H1 (cell line): ENCODE data around the gene TMEM273. TPM values are rescaled to one million over a fixed set of nuclear protein-coding genes. Genes with fewer than 3 reads are reported as not detected.

ENCODE experiments used
- CTCF ChIA-PET: fragments of 300-600 bp; sonication (Branson Sonifier 250); formaldehyde crosslinking; loops from one replicate; lab custom pipeline; 2021; ENCODE audit not compliant: partially characterized antibody; lab: Charles Lee
- POLR2A ChIA-PET: fragments of 300-600 bp; sonication (Branson Sonifier 250); formaldehyde crosslinking; loops from one replicate; lab custom pipeline; 2021; ENCODE audit warnings: inconsistent platforms; ENCODE audit not compliant: partially characterized antibody; lab: Charles Lee
- DNase-seq, 2 experiments: peaks; one replicate each; pipeline versions ENCODE4 v3.0.0 to v3.0.0-alpha.2; 2010 to 2022; ENCODE audit warnings: low spot score in 2 of 2, low read depth in 1 of 2, mixed read lengths in 1 of 2
- FAIRE-seq: peaks from 2 replicates; lab custom pipeline; 2011; peaks lifted over from hg19 to GRCh38; lab: Jason Lieb, UNC
- H2AFZ ChIP-seq: 2 replicates; pipeline ENCODE4 v1.8.1; 2012; ENCODE audit warnings: low read length, inconsistent platforms
- H2AK5ac ChIP-seq: 2 replicates; pipeline ENCODE4 v1.6.1; 2013; ENCODE audit warnings: low read depth, low read length
- H2BK120ac ChIP-seq: replicated peaks from 2 replicates; pipeline ENCODE3; 2013; ENCODE audit warnings: low read depth, low read length, inconsistent platforms
- H2BK12ac ChIP-seq: 2 replicates; pipeline ENCODE4 v1.6.1; 2013; ENCODE audit warnings: low read depth, low read length
- H2BK15ac ChIP-seq: 2 replicates; pipeline ENCODE4 v1.6.1; 2013; ENCODE audit warnings: low read length
- H2BK20ac ChIP-seq: 2 replicates; pipeline ENCODE4 v1.6.1; 2013; ENCODE audit warnings: low read length
- H2BK5ac ChIP-seq: 2 replicates; pipeline ENCODE4 v1.6.1; 2013; ENCODE audit warnings: low read depth, low read length
- H3K14ac ChIP-seq: 2 replicates; pipeline ENCODE4 v1.6.1; 2013; ENCODE audit warnings: inconsistent platforms; ENCODE audit not compliant: insufficient read length
- H3K18ac ChIP-seq: 2 replicates; pipeline ENCODE4 v1.6.1; 2013; ENCODE audit warnings: low read length; ENCODE audit errors: extremely low read depth
- H3K23ac ChIP-seq: 2 replicates; pipeline ENCODE4 v1.6.1; 2013; ENCODE audit warnings: inconsistent platforms; ENCODE audit not compliant: insufficient read length
- H3K23me2 ChIP-seq: 2 replicates; pipeline ENCODE4 v1.6.1; 2013; ENCODE audit warnings: low read depth, low read length
- H3K27ac ChIP-seq: 2 replicates; pipeline ENCODE4 v1.6.1; 2011; ENCODE audit warnings: low read depth, low read length, inconsistent platforms
- H3K27me3 ChIP-seq, 4 experiments: replicated peaks in 1 of 4; 1 replicate in 1 of 4; 2 replicates in 3 of 4; pipeline versions ENCODE4 v1.6.1 to v1.8.1; 2011 to 2013; ENCODE audit warnings: low read length in 3 of 4, mild to moderate bottlenecking in 3 of 4, inconsistent platforms in 2 of 4, mixed read lengths in 2 of 4, moderate library complexity in 1 of 4; ENCODE audit not compliant: control insufficient read depth in 3 of 4, insufficient read depth in 3 of 4; ENCODE audit errors: extremely low read depth in 1 of 4
- H3K36me3 ChIP-seq, 4 experiments: 2 replicates each; pipeline versions ENCODE4 v1.6.1 to v1.8.1; 2011 to 2013; ENCODE audit warnings: mild to moderate bottlenecking in 4 of 4, low read length in 3 of 4, moderate library complexity in 2 of 4, control low read depth in 1 of 4, inconsistent platforms in 1 of 4; ENCODE audit not compliant: insufficient read depth in 4 of 4, control insufficient read depth in 2 of 4
- H3K4ac ChIP-seq: replicated peaks from 2 replicates; pipeline ENCODE3; 2013; ENCODE audit warnings: low read length, low read depth, mixed read lengths, inconsistent platforms; ENCODE audit not compliant: insufficient read length
- H3K4me1 ChIP-seq, 4 experiments: replicated peaks in 1 of 4; 1 replicate in 1 of 4; 2 replicates in 3 of 4; pipeline versions ENCODE4 v1.6.1 to v1.8.1; 2011 to 2013; ENCODE audit warnings: low read length in 3 of 4, inconsistent platforms in 2 of 4, mixed read lengths in 1 of 4; ENCODE audit not compliant: insufficient read depth in 4 of 4, control insufficient read depth in 3 of 4
- H3K4me2 ChIP-seq, 2 experiments: 2 replicates each; pipeline versions ENCODE4 v1.6.1 to v1.8.1; 2011 to 2013; ENCODE audit warnings: low read depth in 2 of 2, low read length in 2 of 2, control low read depth in 1 of 2, inconsistent platforms in 1 of 2, mild to moderate bottlenecking in 1 of 2; ENCODE audit not compliant: insufficient read depth in 1 of 2
- H3K4me3 ChIP-seq, 4 experiments: fragments of 200-600, 300-600 bp in 1 of 4; sonication (generic), shearing (Covaris generic), sonication (Bioruptor Twin) in 1 of 4; 2 replicates each; pipeline versions ENCODE4 v1.5.1 to v1.8.1; 2011 to 2016; ENCODE audit warnings: low read length in 4 of 4, low read depth in 3 of 4, control low read depth in 2 of 4, inconsistent platforms in 2 of 4, mild to moderate bottlenecking in 2 of 4, mixed read lengths in 1 of 4, moderate library complexity in 1 of 4; ENCODE audit not compliant: insufficient read depth in 2 of 4; ENCODE audit errors: extremely low read depth in 1 of 4
- H3K56ac ChIP-seq: replicated peaks from 2 replicates; pipeline ENCODE3; 2013; ENCODE audit warnings: low read depth, mild to moderate bottlenecking, mixed read lengths, low read length, inconsistent platforms; ENCODE audit not compliant: insufficient read length
- H3K79me1 ChIP-seq: 2 replicates; pipeline ENCODE4 v1.6.1; 2013; ENCODE audit warnings: low read depth, low read length, control low read depth
- H3K79me2 ChIP-seq, 2 experiments: 2 replicates each; pipeline versions ENCODE4 v1.6.1 to v1.8.1; 2012 to 2013; ENCODE audit warnings: low read length in 2 of 2, mild to moderate bottlenecking in 2 of 2, inconsistent platforms in 1 of 2; ENCODE audit not compliant: insufficient read depth in 2 of 2, control insufficient read depth in 1 of 2
- H3K9ac ChIP-seq, 4 experiments: replicated peaks in 1 of 4; 1 replicate in 1 of 4; 2 replicates in 3 of 4; pipeline versions ENCODE4 v1.6.1 to v1.8.1; 2011 to 2013; ENCODE audit warnings: low read depth in 3 of 4, low read length in 3 of 4, control low read depth in 2 of 4, mild to moderate bottlenecking in 2 of 4, moderate library complexity in 2 of 4, inconsistent platforms in 1 of 4; ENCODE audit errors: extremely low read depth in 1 of 4
- H3K9me3 ChIP-seq, 2 experiments: 2 replicates each; pipeline versions ENCODE4 v1.6.1 to v1.8.1; 2012 to 2013; ENCODE audit warnings: mild to moderate bottlenecking in 2 of 2, moderate library complexity in 2 of 2, control low read depth in 1 of 2, inconsistent platforms in 1 of 2, low read depth in 1 of 2, low read length in 1 of 2, mixed read lengths in 1 of 2; ENCODE audit not compliant: insufficient read depth in 2 of 2
- H4K20me1 ChIP-seq, 2 experiments: replicated peaks in 1 of 2; 2 replicates each; pipeline versions ENCODE3 to v1.8.1; 2011 to 2013; ENCODE audit warnings: inconsistent platforms in 2 of 2, low read length in 2 of 2, mild to moderate bottlenecking in 1 of 2; ENCODE audit not compliant: insufficient read depth in 2 of 2, control insufficient read depth in 1 of 2
- H4K5ac ChIP-seq: 2 replicates; pipeline ENCODE4 v1.6.1; 2013; ENCODE audit warnings: low read length, low read depth, mixed read lengths, inconsistent platforms; ENCODE audit not compliant: insufficient read length
- H4K8ac ChIP-seq: 2 replicates; pipeline ENCODE4 v1.8.0; 2013; ENCODE audit warnings: mild to moderate bottlenecking, moderate library complexity, low read length, inconsistent platforms; ENCODE audit not compliant: insufficient read depth; ENCODE audit errors: extremely low read depth
- H4K91ac ChIP-seq: replicated peaks from 2 replicates; pipeline ENCODE3; 2013; ENCODE audit warnings: low read length, mixed read lengths, inconsistent platforms; ENCODE audit not compliant: insufficient read length
- BRCA1 ChIP-seq: IDR thresholded peaks from 2 replicates; pipeline ENCODE4 v1.6.1; 2012; ENCODE audit warnings: low read depth, low read length, improper control_type of control experiment
- CBX8 ChIP-seq: fragments of 300-800, 300-1000 bp; sonication (generic); IDR thresholded peaks from 2 replicates; pipeline ENCODE4 v1.7.1; 2016; ENCODE audit warnings: low read depth, low read length, borderline replicate concordance
- CHD2 ChIP-seq: IDR thresholded peaks from 2 replicates; pipeline ENCODE4 v1.6.1; 2012; ENCODE audit warnings: low read length, improper control_type of control experiment
- CTCF ChIP-seq, 3 experiments: IDR thresholded peaks; 1 replicate in 2 of 3; 2 replicates in 1 of 3; pipeline versions ENCODE4 v1.5.1 to v1.6.1; 2011; ENCODE audit warnings: low read length in 3 of 3, mild to moderate bottlenecking in 3 of 3, inconsistent platforms in 2 of 3, low read depth in 1 of 3, moderate library complexity in 1 of 3; ENCODE audit not compliant: insufficient read depth in 1 of 3; ENCODE audit errors: control extremely low read depth in 1 of 3
- GABPA ChIP-seq: IDR thresholded peaks from 2 replicates; pipeline ENCODE4 v1.6.1; 2011; ENCODE audit warnings: mild to moderate bottlenecking, low read length, moderate library complexity, borderline replicate concordance; ENCODE audit not compliant: insufficient read depth
- GTF2F1 ChIP-seq: IDR thresholded peaks from 2 replicates; pipeline ENCODE4 v1.6.1; 2012; ENCODE audit warnings: low read depth, low read length, improper control_type of control experiment, borderline replicate concordance
- KDM1A ChIP-seq: fragments of 200-600, 300-600 bp; sonication (generic); IDR thresholded peaks from 2 replicates; pipeline ENCODE4 v1.7.1; 2016; ENCODE audit warnings: mild to moderate bottlenecking, low read length, borderline replicate concordance
- MAFK ChIP-seq: IDR thresholded peaks from 2 replicates; pipeline ENCODE4 v1.6.1; 2012; ENCODE audit warnings: low read depth, mild to moderate bottlenecking, improper control_type of control experiment, low read length
- POLR2AphosphoS5 ChIP-seq: IDR thresholded peaks from 2 replicates; pipeline ENCODE4 v1.6.1; 2011; ENCODE audit warnings: low read depth, low read length
- RAD21 ChIP-seq, 2 experiments: IDR thresholded peaks in 1 of 2; conservative IDR thresholded peaks in 1 of 2; 2 replicates each; pipeline ENCODE4 v1.6.1; 2011; ENCODE audit warnings: low read depth in 2 of 2, low read length in 2 of 2, improper control_type of control experiment in 1 of 2, inconsistent platforms in 1 of 2, mild to moderate bottlenecking in 1 of 2, moderate library complexity in 1 of 2
- TAF1 ChIP-seq: IDR thresholded peaks from 2 replicates; pipeline ENCODE4 v1.6.1; 2011; ENCODE audit warnings: mild to moderate bottlenecking, low read depth, low read length
- YY1 ChIP-seq: IDR thresholded peaks from 2 replicates; pipeline ENCODE4 v1.6.1; 2011; ENCODE audit warnings: low read depth, mild to moderate bottlenecking, low read length
- WGBS, 2 experiments: shearing (Covaris generic) in 1 of 2; methylation state at CpG; one replicate each; pipeline versions ENCODE4 v1.1.6 to v1.1.7; 2013 to 2015; ENCODE audit warnings: low lambda C conversion rate in 2 of 2, mixed read lengths in 2 of 2, inconsistent platforms in 1 of 2, low coverage in 1 of 2, missing lambda C conversion rate in 1 of 2; ENCODE audit not compliant: insufficient replicate concordance in 2 of 2, insufficient coverage in 1 of 2, insufficient read length in 1 of 2; ENCODE audit errors: extremely low coverage in 1 of 2, missing lambda C conversion rate in 1 of 2; 5-methylcytosine and 5-hydroxymethylcytosine counted together
- polyA plus RNA-seq, 7 experiments: library from polyadenylated mRNA; depleted of rRNA in 3 of 7; stranded (reverse) in 5 of 7; unstranded in 2 of 7; fragments of >200 nt in 5 of 7; fragments of 200-250 nt in 2 of 7; gene quantifications; 1 replicate in 5 of 7; 2 replicates in 1 of 7; 4 replicates in 1 of 7; pipeline versions ENCODE4 v1.2.1 to v1.2.3, GENCODE V29; 2011 to 2013; ENCODE audit warnings: missing spikeins in 2 of 7, mixed read lengths in 2 of 7
- total RNA-seq: library from RNA; stranded (reverse); fragmentation: NEBNext Ultra II Directional; extraction: Animal tissue kit (Norgen Biotek cat#: 25700); gene quantifications from 2 replicates; pipeline ENCODE4 v1.2.1, GENCODE V29; 2021

TMEM273 gene
- total and polyA plus RNA-seq, 2 of the 8 experiments (the other 6 are each of a cell fraction or from before 2014, with no cell fraction given), result not detected

- Histone ChIP-seq H3K27me3 (no peaks in the 10 kb centered on the region), H3K4me2 (0 out of 4 replicates have a peak overlapping the region, but pooled peaks of 1 of the 2 experiments have one; percentile 16), H3K4me1 (peaks cover 0 to 2% (median under 1%) of the 10 kb centered on the region in 4 experiments; a peak in 2 of 7 replicates), H4K91ac (no peak overlapping the region), H4K20me1 (no peaks in the 10 kb centered on the region), H3K56ac (no peak overlapping the region), H3K27ac (no peak overlapping the region), H3K9me3 (no peaks in the 10 kb centered on the region), H3K4ac (no peak overlapping the region), H2BK15ac (no peak overlapping the region), H2AFZ (no peak overlapping the region), H2BK12ac (no peak overlapping the region), H3K79me2 (no peaks in the 10 kb centered on the region), H3K9ac (no peak overlapping the region), H4K8ac (no peak overlapping the region), H3K18ac (no peak overlapping the region), H3K23me2 (no peaks in the 10 kb centered on the region), H3K14ac (no peak overlapping the region), H4K5ac (no peak overlapping the region), H2BK20ac (no peak overlapping the region), H3K23ac (no peak overlapping the region), H2AK5ac (no peak overlapping the region), H3K36me3 (no peaks in the 10 kb centered on the region), H3K79me1 (no peaks in the 10 kb centered on the region), H2BK120ac (no peak overlapping the region), H2BK5ac (no peak overlapping the region), H3K4me3 (no peak overlapping the region)
- FAIRE-seq (no peak), DNase-seq (no peak)
- CTCF ChIA-PET, result no interaction called here
- 77% methylated on average over 3 of the region's 3 CpGs; no CpG with 5 or more reads in 1 of the 2 experiments for WGBS, 2 experiments
- POLR2A ChIA-PET, result no interaction called here
- no peak for TF ChIP-seq CTCF (IDR thresholded peaks at IDR 0.05; ENCODE audit: control extremely low read depth in 1 of 3, insufficient read depth in 1 of 3, low read depth in 1 of 3, low read length in 3 of 3)
- TF ChIP-seq GABPA, result no peak
- no peak for TF ChIP-seq CBX8
- no peak for TF ChIP-seq KDM1A
- TF ChIP-seq GTF2F1, result no peak
- no peak for TF ChIP-seq TAF1
- TF ChIP-seq POLR2AphosphoS5, result no peak
- TF ChIP-seq BRCA1, result no peak
- TF ChIP-seq RAD21 (IDR thresholded peaks at IDR 0.05 in 1 of 2, conservative IDR thresholded peaks at IDR 0.05 in 1 of 2; ENCODE audit: low read depth in 2 of 2, low read length in 2 of 2), result no peak
- TF ChIP-seq CHD2, result no peak
- TF ChIP-seq MAFK, result no peak
- no peak for TF ChIP-seq YY1
Observed at GRCh38 chr10:49158915-49159314, 29.3 kb downstream of the TMEM273 start.
